SK-N-SH (cell line): Measurements from ENCODE around the gene WIPF3. TPM values are rescaled to one million over a fixed set of nuclear protein-coding genes. Genes with fewer than 3 reads are reported as not detected.

Source experiments
- CTCF ChIA-PET: fragments of 300-600, 350-600 bp; formaldehyde crosslinking; extraction: SDS; loops from one replicate; lab custom pipeline; 2021; lab: Yijun Ruan, JAX
- POLR2A ChIA-PET: fragments of 350-600 bp; sonication (Branson Sonifier 250); formaldehyde crosslinking; extraction: SDS; loops from one replicate; lab custom pipeline; 2020; ENCODE audit warnings: antibody characterized with exemption, inconsistent platforms; lab: Yijun Ruan, JAX
- DNase-seq: peaks from one replicate; pipeline ENCODE4 v3.0.0; 2012
- H2AFZ ChIP-seq: fragments of 200-600 bp; sonication (generic); 2 replicates; pipeline ENCODE4 v1.8.1; 2016; ENCODE audit warnings: antibody characterized with exemption, mild to moderate bottlenecking, low read depth
- H3F3A ChIP-seq: fragments of 200-600 bp; sonication (generic); replicated peaks from 2 replicates; pipeline ENCODE3; 2016; ENCODE audit warnings: antibody characterized with exemption, mild to moderate bottlenecking; ENCODE audit not compliant: insufficient read depth
- H3K27ac ChIP-seq, 2 experiments: fragments of 200-500 bp in 1 of 2; fragments of 200-600 bp in 1 of 2; sonication (Bioruptor generic) in 1 of 2; sonication (generic), shearing (Covaris generic) in 1 of 2; 2 replicates each; pipeline versions ENCODE4 v1.5.1 to v1.6.1; 2014 to 2016; ENCODE audit warnings: low read depth in 2 of 2, inconsistent platforms in 1 of 2, low read length in 1 of 2, mild to moderate bottlenecking in 1 of 2, mixed read lengths in 1 of 2
- H3K27me3 ChIP-seq: fragments of 200-600 bp; sonication (generic), shearing (Covaris generic); 2 replicates; pipeline ENCODE4 v1.6.1; 2016; ENCODE audit warnings: mixed run types; ENCODE audit not compliant: insufficient read depth
- H3K36me3 ChIP-seq, 2 experiments: fragments of 200-500 bp in 1 of 2; fragments of 200-600 bp in 1 of 2; sonication (Bioruptor generic) in 1 of 2; sonication (generic) in 1 of 2; replicated peaks in 1 of 2; 2 replicates each; pipeline versions ENCODE3 to v1.5.1; 2014 to 2016; ENCODE audit warnings: low read length in 1 of 2, mild to moderate bottlenecking in 1 of 2; ENCODE audit not compliant: insufficient read depth in 2 of 2, control insufficient read depth in 1 of 2
- H3K4me1 ChIP-seq, 2 experiments: fragments of 200-500 bp in 1 of 2; fragments of 200-600 bp in 1 of 2; sonication (Bioruptor generic) in 1 of 2; sonication (generic), shearing (Covaris generic) in 1 of 2; 2 replicates each; pipeline versions ENCODE4 v1.5.1 to v1.6.1; 2014 to 2016; ENCODE audit warnings: low read depth in 1 of 2, low read length in 1 of 2, mixed run types in 1 of 2; ENCODE audit not compliant: insufficient read depth in 2 of 2, control insufficient read depth in 1 of 2
- H3K4me2 ChIP-seq: fragments of 200-600 bp; sonication (generic), shearing (Covaris generic); 2 replicates; pipeline ENCODE4 v1.6.1; 2017; ENCODE audit warnings: mixed run types
- H3K4me3 ChIP-seq, 2 experiments: fragments of 200-500 bp in 1 of 2; fragments of 200-600 bp in 1 of 2; sonication (Bioruptor generic) in 1 of 2; sonication (generic), shearing (Covaris generic) in 1 of 2; 2 replicates each; pipeline versions ENCODE4 v1.5.1 to v1.8.1; 2014 to 2016; ENCODE audit warnings: low read depth in 2 of 2, inconsistent platforms in 1 of 2, low read length in 1 of 2, mild to moderate bottlenecking in 1 of 2, mixed read lengths in 1 of 2, moderate library complexity in 1 of 2
- H3K79me2 ChIP-seq: fragments of 200-600 bp; sonication (generic); 2 replicates; pipeline ENCODE4 v1.8.1; 2017; ENCODE audit warnings: mild to moderate bottlenecking; ENCODE audit not compliant: insufficient read depth
- H3K9ac ChIP-seq: fragments of 200-600 bp; sonication (generic); 2 replicates; pipeline ENCODE4 v1.6.1; 2017; ENCODE audit warnings: mixed run types
- H3K9me2 ChIP-seq: fragments of 200-600 bp; sonication (generic); 2 replicates; pipeline ENCODE4 v1.6.1; 2017; ENCODE audit warnings: mixed run types
- H3K9me3 ChIP-seq: fragments of 200-600 bp; sonication (generic); 2 replicates; pipeline ENCODE4 v1.6.1; 2017; ENCODE audit warnings: mixed run types, mild to moderate bottlenecking, moderate library complexity
- H4K20me1 ChIP-seq: fragments of 200-600 bp; sonication (generic); 2 replicates; pipeline ENCODE4 v1.6.1; 2017; ENCODE audit warnings: mild to moderate bottlenecking, mixed run types; ENCODE audit not compliant: insufficient read depth
- CTCF ChIP-seq: fragments of 200-600 bp; sonication (generic); IDR thresholded peaks from 2 replicates; pipeline ENCODE4 v1.6.1; 2017; ENCODE audit warnings: antibody characterized with exemption, mild to moderate bottlenecking, moderate library complexity
- ELF1 ChIP-seq: IDR thresholded peaks from 2 replicates; pipeline ENCODE4 v1.4.0; 2012
- EP300 ChIP-seq, 2 experiments: IDR thresholded peaks; 2 replicates each; pipeline versions ENCODE4 v1.4.0 to v1.6.1; 2012; ENCODE audit warnings: borderline replicate concordance in 1 of 2, low read depth in 1 of 2, low read length in 1 of 2
- EZH2phosphoT487 ChIP-seq: fragments of 200-600 bp; sonication (generic); IDR thresholded peaks from 2 replicates; pipeline ENCODE4 v1.6.1; 2017; ENCODE audit warnings: low read depth, mixed run types, mild to moderate bottlenecking, antibody characterized with exemption, moderate library complexity, borderline replicate concordance
- GABPA ChIP-seq: IDR thresholded peaks from 2 replicates; pipeline ENCODE4 v1.4.0; 2012; ENCODE audit warnings: low read depth, mild to moderate bottlenecking
- MEF2A ChIP-seq: IDR thresholded peaks from 2 replicates; pipeline ENCODE4 v1.4.0; 2012; ENCODE audit warnings: low read depth, borderline replicate concordance
- MXI1 ChIP-seq: IDR thresholded peaks from 2 replicates; pipeline ENCODE4 v1.6.1; 2012; ENCODE audit warnings: mild to moderate bottlenecking, low read depth, low read length, improper control_type of control experiment
- NFIC ChIP-seq: IDR thresholded peaks from 2 replicates; pipeline ENCODE4 v1.4.0; 2012; ENCODE audit warnings: borderline replicate concordance
- PBX3 ChIP-seq: IDR thresholded peaks from 2 replicates; pipeline ENCODE4; 2012
- RAD21 ChIP-seq: IDR thresholded peaks from 2 replicates; pipeline ENCODE4 v1.6.1; 2012; ENCODE audit warnings: mild to moderate bottlenecking, low read length
- RCOR1 ChIP-seq: fragments of 150-350 bp; IDR thresholded peaks from 2 replicates; pipeline ENCODE4 v1.6.1; 2017; ENCODE audit warnings: antibody characterized with exemption, low read length
- RFX5 ChIP-seq: IDR thresholded peaks from 2 replicates; pipeline ENCODE4 v1.6.1; 2012; ENCODE audit warnings: mild to moderate bottlenecking, improper control_type of control experiment, low read length
- SIN3A ChIP-seq: IDR thresholded peaks from 2 replicates; pipeline ENCODE4 v1.6.1; 2012; ENCODE audit warnings: low read depth, mild to moderate bottlenecking, low read length, moderate library complexity, borderline replicate concordance
- TEAD4 ChIP-seq: IDR thresholded peaks from 2 replicates; pipeline ENCODE4 v1.4.0; 2012; ENCODE audit warnings: mild to moderate bottlenecking, borderline replicate concordance; ENCODE audit not compliant: insufficient read depth
- WGBS: methylation state at CpG from one replicate; pipeline ENCODE4 v1.1.6; 2017; ENCODE audit warnings: low lambda C conversion rate; 5-methylcytosine and 5-hydroxymethylcytosine counted together
- polyA plus RNA-seq, 3 experiments: library from polyadenylated mRNA; depleted of rRNA; stranded (reverse); fragments of >200 nt; gene quantifications; 2 replicates each; pipeline ENCODE4 v1.2.3, GENCODE V29; 2012
- TF ChIP-seq, protein P1 (sequence below): fragments of 150-350 bp; IDR thresholded peaks from 2 replicates; pipeline ENCODE4 v1.6.1; 2016; ENCODE audit warnings: mild to moderate bottlenecking, low read depth, low read length
- TF ChIP-seq, protein P2 (sequence below): IDR thresholded peaks from 2 replicates; pipeline ENCODE4 v1.6.1; 2012; ENCODE audit warnings: mild to moderate bottlenecking, low read depth, low read length, moderate library complexity

WIPF3 gene
- polyA plus RNA-seq, 1 of the 3 experiments (the other 2 are of a cell fraction), result 0.02 TPM

DNA sequence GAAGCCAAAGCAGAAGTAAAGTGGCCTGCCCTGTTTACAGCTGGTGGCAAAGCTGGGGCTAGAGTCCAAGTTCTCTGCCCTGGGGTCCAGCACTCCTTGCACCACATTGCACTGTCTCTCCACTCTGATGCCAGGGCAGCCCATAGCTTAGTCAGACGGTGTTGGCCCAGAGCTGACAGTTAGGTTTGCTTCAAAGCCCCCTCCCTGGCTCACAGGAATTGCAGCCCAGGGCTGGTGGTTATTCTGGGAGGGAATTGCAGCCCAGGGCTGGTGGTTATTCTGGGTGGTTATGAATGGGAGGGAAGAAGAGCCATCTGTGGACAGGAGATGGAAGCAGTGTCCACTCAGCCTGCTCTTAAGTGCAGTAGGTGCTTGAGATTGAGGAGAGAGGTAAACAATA is 94.4 kb downstream of the WIPF3 start:
- H3K4me3 ChIP-seq, result no peak overlapping the region
- CTCF ChIA-PET, result no interaction called here

GRCh38 chr7:29906200-29907022 is 100.1 kb downstream of the WIPF3 start:
- H3K36me3 ChIP-seq, result no peaks in the 10 kb centered on the region
- no peak for TF ChIP-seq TEAD4
- TF ChIP-seq PBX3, result no peak
- TF ChIP-seq, protein P1, sequence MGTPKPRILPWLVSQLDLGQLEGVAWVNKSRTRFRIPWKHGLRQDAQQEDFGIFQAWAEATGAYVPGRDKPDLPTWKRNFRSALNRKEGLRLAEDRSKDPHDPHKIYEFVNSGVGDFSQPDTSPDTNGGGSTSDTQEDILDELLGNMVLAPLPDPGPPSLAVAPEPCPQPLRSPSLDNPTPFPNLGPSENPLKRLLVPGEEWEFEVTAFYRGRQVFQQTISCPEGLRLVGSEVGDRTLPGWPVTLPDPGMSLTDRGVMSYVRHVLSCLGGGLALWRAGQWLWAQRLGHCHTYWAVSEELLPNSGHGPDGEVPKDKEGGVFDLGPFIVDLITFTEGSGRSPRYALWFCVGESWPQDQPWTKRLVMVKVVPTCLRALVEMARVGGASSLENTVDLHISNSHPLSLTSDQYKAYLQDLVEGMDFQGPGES, result no peak
- no peak for TF ChIP-seq ELF1
- TF ChIP-seq SIN3A, result no peak
- no peak for TF ChIP-seq EP300 (IDR thresholded peaks at IDR 0.05; ENCODE audit: borderline replicate concordance in 1 of 2, low read depth in 1 of 2, low read length in 1 of 2)
- TF ChIP-seq, protein P2, sequence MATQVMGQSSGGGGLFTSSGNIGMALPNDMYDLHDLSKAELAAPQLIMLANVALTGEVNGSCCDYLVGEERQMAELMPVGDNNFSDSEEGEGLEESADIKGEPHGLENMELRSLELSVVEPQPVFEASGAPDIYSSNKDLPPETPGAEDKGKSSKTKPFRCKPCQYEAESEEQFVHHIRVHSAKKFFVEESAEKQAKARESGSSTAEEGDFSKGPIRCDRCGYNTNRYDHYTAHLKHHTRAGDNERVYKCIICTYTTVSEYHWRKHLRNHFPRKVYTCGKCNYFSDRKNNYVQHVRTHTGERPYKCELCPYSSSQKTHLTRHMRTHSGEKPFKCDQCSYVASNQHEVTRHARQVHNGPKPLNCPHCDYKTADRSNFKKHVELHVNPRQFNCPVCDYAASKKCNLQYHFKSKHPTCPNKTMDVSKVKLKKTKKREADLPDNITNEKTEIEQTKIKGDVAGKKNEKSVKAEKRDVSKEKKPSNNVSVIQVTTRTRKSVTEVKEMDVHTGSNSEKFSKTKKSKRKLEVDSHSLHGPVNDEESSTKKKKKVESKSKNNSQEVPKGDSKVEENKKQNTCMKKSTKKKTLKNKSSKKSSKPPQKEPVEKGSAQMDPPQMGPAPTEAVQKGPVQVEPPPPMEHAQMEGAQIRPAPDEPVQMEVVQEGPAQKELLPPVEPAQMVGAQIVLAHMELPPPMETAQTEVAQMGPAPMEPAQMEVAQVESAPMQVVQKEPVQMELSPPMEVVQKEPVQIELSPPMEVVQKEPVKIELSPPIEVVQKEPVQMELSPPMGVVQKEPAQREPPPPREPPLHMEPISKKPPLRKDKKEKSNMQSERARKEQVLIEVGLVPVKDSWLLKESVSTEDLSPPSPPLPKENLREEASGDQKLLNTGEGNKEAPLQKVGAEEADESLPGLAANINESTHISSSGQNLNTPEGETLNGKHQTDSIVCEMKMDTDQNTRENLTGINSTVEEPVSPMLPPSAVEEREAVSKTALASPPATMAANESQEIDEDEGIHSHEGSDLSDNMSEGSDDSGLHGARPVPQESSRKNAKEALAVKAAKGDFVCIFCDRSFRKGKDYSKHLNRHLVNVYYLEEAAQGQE, result no peak
- no peak for TF ChIP-seq RFX5
- no peak for TF ChIP-seq EZH2phosphoT487
- no peak for TF ChIP-seq CTCF
- no peak for TF ChIP-seq MEF2A
- no peak for TF ChIP-seq RCOR1
- TF ChIP-seq RAD21, result no peak
- no peak for TF ChIP-seq MXI1
- no peak for TF ChIP-seq NFIC
- H3K4me2 ChIP-seq, result no peak overlapping the region
- H3K9me3 ChIP-seq, result peaks cover 15% of the 10 kb centered on the region; the same call in 1 of the 2 replicates
- H3F3A ChIP-seq, result no peaks in the 10 kb centered on the region
- no peak overlapping the region for H3K9ac ChIP-seq
- 29% methylated on average over 3 of the region's 3 CpGs for WGBS
- DNase-seq, result no peak
- no peak overlapping the region for H2AFZ ChIP-seq
- no peak overlapping the region for H3K4me3 ChIP-seq
- ChIA-PET POLR2A (no interaction called here), CTCF (interaction anchor here (1.4 to 5.5 kb wide), 5 partner anchors 11 to 28 kb away, joined by 3 to 56 read pairs (median 5); no protein-coding TSS in a partner anchor)
- no peak overlapping the region for H3K27ac ChIP-seq
- no peaks in the 10 kb centered on the region for H3K27me3 ChIP-seq
- no peaks in the 10 kb centered on the region for H3K79me2 ChIP-seq
- no peaks in the 10 kb centered on the region; a peak in 1 of 4 replicates for H3K4me1 ChIP-seq
- no peaks in the 10 kb centered on the region for H4K20me1 ChIP-seq
- no peaks in the 10 kb centered on the region for H3K9me2 ChIP-seq

More for the DNA sequence above, 94.4 kb downstream of the WIPF3 start:
- no peaks in the 10 kb centered on the region for H3K79me2 ChIP-seq
- H3F3A ChIP-seq, result no peaks in the 10 kb centered on the region
- no peaks in the 10 kb centered on the region for H3K36me3 ChIP-seq
- no peaks in the 10 kb centered on the region for H4K20me1 ChIP-seq
- POLR2A ChIA-PET, result no interaction called here
- WGBS, result 33% methylated on average over 1 of the region's 1 CpG
- peaks cover 0 to 4% of the 10 kb centered on the region in 2 experiments; a peak in 1 of 4 replicates for H3K4me1 ChIP-seq
- H2AFZ ChIP-seq, result no peak overlapping the region
- H3K9me3 ChIP-seq, result no peaks in the 10 kb centered on the region
- TF ChIP-seq MEF2A (no peak), GABPA (no peak)
- H3K9me2 ChIP-seq, result no peaks in the 10 kb centered on the region
- H3K4me2 ChIP-seq, result no peak overlapping the region
- H3K27me3 ChIP-seq, result no peaks in the 10 kb centered on the region
- no peak overlapping the region for H3K9ac ChIP-seq
- no peak for DNase-seq
- H3K27ac ChIP-seq, result no peak overlapping the region
